Measurements from ENCODE around the gene EFNA5. TPM values are rescaled to one million over a fixed set of nuclear protein-coding genes. Genes with fewer than 3 reads are reported as not detected.

EFNA5 gene
- 18.9 TPM for total RNA-seq
- 2.1 TPM for polyA plus RNA-seq

GRCh38 chr5:107670932-107671741, at the start of gene EFNA5:
TSS of gene EFNA5 (minus strand) at chr5:107670937.
- DNase-seq (ENCODE audit: extremely low spot score), result no peak
- H3K36me3 ChIP-seq (ENCODE audit: insufficient read depth), result no peaks in the 10 kb centered on the region
- no peaks in the 10 kb centered on the region for H3K4me1 ChIP-seq (ENCODE audit: insufficient read depth)
- peak within 1 kb of the TSS; percentile 52 for H3K4me3 ChIP-seq (ENCODE audit: low read depth, low read length)
- WGBS, result under 1% methylated on average over 84 of the region's 84 CpGs
- H3K27ac ChIP-seq (ENCODE audit: low read depth), result peak within 1 kb of the TSS; percentile 48

- DNase-seq (ENCODE audit: extremely low spot score), result no peak
- no peak overlapping the region for H3K27ac ChIP-seq (ENCODE audit: low read depth)
- 78% methylated on average over 6 of the region's 6 CpGs for WGBS
- no peaks in the 10 kb centered on the region for H3K4me1 ChIP-seq (ENCODE audit: insufficient read depth)
- H3K4me3 ChIP-seq (ENCODE audit: low read depth, low read length), result no peak overlapping the region
- H3K36me3 ChIP-seq (ENCODE audit: insufficient read depth), result no peaks in the 10 kb centered on the region
Observed at GRCh38 chr5:107719034-107719606, 48.4 kb upstream of the EFNA5 start.

GRCh38 chr5:107717816-107718215, 47.1 kb upstream of the EFNA5 start:
- Histone ChIP-seq H3K27ac (ENCODE audit: low read depth) (no peak overlapping the region), H3K4me3 (ENCODE audit: low read depth, low read length) (no peak overlapping the region), H3K36me3 (ENCODE audit: insufficient read depth) (no peaks in the 10 kb centered on the region), H3K4me1 (ENCODE audit: insufficient read depth) (no peaks in the 10 kb centered on the region)
- no peak for DNase-seq (ENCODE audit: extremely low spot score)
- 73% methylated on average over 1 of the region's 1 CpG for WGBS

- DNase-seq (ENCODE audit: extremely low spot score), result no peak
- WGBS, result 80% methylated on average over 5 of the region's 5 CpGs
- Histone ChIP-seq H3K27ac (ENCODE audit: low read depth) (no peak overlapping the region), H3K4me1 (ENCODE audit: insufficient read depth) (no peaks in the 10 kb centered on the region), H3K4me3 (ENCODE audit: low read depth, low read length) (no peak overlapping the region), H3K36me3 (ENCODE audit: insufficient read depth) (no peaks in the 10 kb centered on the region)
Observed at GRCh38 chr5:107713228-107713627, 42.5 kb upstream of the EFNA5 start.

GRCh38 chr5:107712359-107712870, 41.7 kb upstream of the EFNA5 start:
- no peak for DNase-seq (ENCODE audit: extremely low spot score)
- H3K27ac ChIP-seq (ENCODE audit: low read depth), result no peak overlapping the region
- H3K36me3 ChIP-seq (ENCODE audit: insufficient read depth), result no peaks in the 10 kb centered on the region
- H3K4me3 ChIP-seq (ENCODE audit: low read depth, low read length), result no peak overlapping the region
- 86% methylated on average over 2 of the region's 2 CpGs for WGBS
- no peaks in the 10 kb centered on the region for H3K4me1 ChIP-seq (ENCODE audit: insufficient read depth)

- 77% methylated on average over 5 of the region's 5 CpGs for WGBS
- DNase-seq (ENCODE audit: extremely low spot score), result no peak
- no peaks in the 10 kb centered on the region for H3K4me1 ChIP-seq (ENCODE audit: insufficient read depth)
- H3K4me3 ChIP-seq (ENCODE audit: low read depth, low read length), result no peak overlapping the region
- no peaks in the 10 kb centered on the region for H3K36me3 ChIP-seq (ENCODE audit: insufficient read depth)
- H3K27ac ChIP-seq (ENCODE audit: low read depth), result no peak overlapping the region
Observed at GRCh38 chr5:107705402-107706014, 34.8 kb upstream of the EFNA5 start.

- no peak for DNase-seq (ENCODE audit: extremely low spot score)
- H3K4me3 ChIP-seq (ENCODE audit: low read depth, low read length), result no peak overlapping the region
- WGBS, result 42% methylated on average over 12 of the region's 12 CpGs
Observed at GRCh38 chr5:107704681-107705401, 34.1 kb upstream of the EFNA5 start.

GRCh38 chr5:107700481-107700880, 29.7 kb upstream of the EFNA5 start:
- no peak overlapping the region for H3K4me3 ChIP-seq (ENCODE audit: low read depth, low read length)

More at GRCh38 chr5:107704681-107705401, 34.1 kb upstream of the EFNA5 start:
- Histone ChIP-seq H3K27ac (ENCODE audit: low read depth) (no peak overlapping the region), H3K4me1 (ENCODE audit: insufficient read depth) (no peaks in the 10 kb centered on the region), H3K36me3 (ENCODE audit: insufficient read depth) (no peaks in the 10 kb centered on the region)

GRCh38 chr5:107699425-107699824, 28.7 kb upstream of the EFNA5 start:
- Histone ChIP-seq H3K4me3 (ENCODE audit: low read depth, low read length) (no peak overlapping the region), H3K4me1 (ENCODE audit: insufficient read depth) (no peaks in the 10 kb centered on the region), H3K36me3 (ENCODE audit: insufficient read depth) (no peaks in the 10 kb centered on the region), H3K27ac (ENCODE audit: low read depth) (no peak overlapping the region)
- 92% methylated on average over 1 of the region's 1 CpG for WGBS
- DNase-seq (ENCODE audit: extremely low spot score), result no peak

More at GRCh38 chr5:107700481-107700880, 29.7 kb upstream of the EFNA5 start:
- no peaks in the 10 kb centered on the region for H3K36me3 ChIP-seq (ENCODE audit: insufficient read depth)
- no peak overlapping the region for H3K27ac ChIP-seq (ENCODE audit: low read depth)
- no peak for DNase-seq (ENCODE audit: extremely low spot score)
- H3K4me1 ChIP-seq (ENCODE audit: insufficient read depth), result no peaks in the 10 kb centered on the region

GRCh38 chr5:107698286-107698685, 27.5 kb upstream of the EFNA5 start:
- 90% methylated on average over 2 of the region's 2 CpGs for WGBS
- Histone ChIP-seq H3K4me3 (ENCODE audit: low read depth, low read length) (no peak overlapping the region), H3K4me1 (ENCODE audit: insufficient read depth) (no peaks in the 10 kb centered on the region), H3K36me3 (ENCODE audit: insufficient read depth) (no peaks in the 10 kb centered on the region), H3K27ac (ENCODE audit: low read depth) (no peak overlapping the region)
- DNase-seq (ENCODE audit: extremely low spot score), result no peak

- 79% methylated on average over 4 of the region's 4 CpGs for WGBS
Observed at GRCh38 chr5:107696498-107696897, 25.8 kb upstream of the EFNA5 start.

GRCh38 chr5:107696080-107696479, 25.3 kb upstream of the EFNA5 start:
- H3K27ac ChIP-seq (ENCODE audit: low read depth), result no peak overlapping the region
- no peak for DNase-seq (ENCODE audit: extremely low spot score)
- no peak overlapping the region for H3K4me3 ChIP-seq (ENCODE audit: low read depth, low read length)
- WGBS, result 64% methylated on average over 4 of the region's 4 CpGs
- H3K36me3 ChIP-seq (ENCODE audit: insufficient read depth), result no peaks in the 10 kb centered on the region
- no peaks in the 10 kb centered on the region for H3K4me1 ChIP-seq (ENCODE audit: insufficient read depth)

More at GRCh38 chr5:107696498-107696897, 25.8 kb upstream of the EFNA5 start:
- DNase-seq (ENCODE audit: extremely low spot score), result no peak
- Histone ChIP-seq H3K27ac (ENCODE audit: low read depth) (no peak overlapping the region), H3K36me3 (ENCODE audit: insufficient read depth) (no peaks in the 10 kb centered on the region), H3K4me3 (ENCODE audit: low read depth, low read length) (no peak overlapping the region), H3K4me1 (ENCODE audit: insufficient read depth) (no peaks in the 10 kb centered on the region)

- no peaks in the 10 kb centered on the region for H3K4me1 ChIP-seq (ENCODE audit: insufficient read depth)
- H3K4me3 ChIP-seq (ENCODE audit: low read depth, low read length), result no peak overlapping the region
- no peaks in the 10 kb centered on the region for H3K36me3 ChIP-seq (ENCODE audit: insufficient read depth)
- no peak overlapping the region for H3K27ac ChIP-seq (ENCODE audit: low read depth)
- DNase-seq (ENCODE audit: extremely low spot score), result no peak
- 92% methylated on average over 3 of the region's 3 CpGs for WGBS
Observed at GRCh38 chr5:107687937-107688336, 17.2 kb upstream of the EFNA5 start.
